K562 (cell line): ENCODE measurements around the gene CDK14. TPM values are rescaled to one million over a fixed set of nuclear protein-coding genes. Genes with fewer than 3 reads are reported as not detected.

Experiments used
- ATAC-seq: fragments of 200-7000 bp; cut with Tn5 transposase; 3 replicates; pipeline ENCODE4 v1.9.1; 2020; ENCODE audit warnings: moderate library complexity
- BruUV-seq: library from RNA; stranded (reverse); fragments of 400-500 nt; replicated peaks from 2 replicates; lab custom pipeline; 2021; lab: Mats Ljungman, UMichigan
- CTCF ChIA-PET: fragments of 300-600 bp; formaldehyde crosslinking; extraction: SDS; loops from one replicate; lab custom pipeline; 2021; ENCODE audit warnings: low intra/inter-chr PET ratio; lab: Yijun Ruan, JAX
- POLR2A ChIA-PET: fragments of 300-600, 350-650 bp; sonication (Branson Sonifier 250); formaldehyde crosslinking; extraction: SDS; loops from one replicate; lab custom pipeline; 2021; ENCODE audit warnings: antibody characterized with exemption, inconsistent platforms; lab: Yijun Ruan, JAX
- DNase-seq, 4 experiments: peaks; one replicate each; pipeline versions ENCODE4 v3.0.0 to v3.0.0-alpha.2; 2011 to 2018; ENCODE audit warnings: low spot score in 3 of 4, mixed read lengths in 3 of 4; ENCODE audit errors: extremely low read depth in 1 of 4
- FAIRE-seq: peaks from 2 replicates; lab custom pipeline; 2011; peaks lifted over from hg19 to GRCh38; lab: Jason Lieb, UNC
- H2AFZ ChIP-seq: 2 replicates; pipeline ENCODE4 v1.6.0; 2011; ENCODE audit warnings: low read depth, low read length, control low read depth, inconsistent platforms
- H3K27ac ChIP-seq: fragments of 200-600 bp; 3 replicates; pipeline ENCODE4 v1.8.0; 2011; ENCODE audit warnings: low read depth, mild to moderate bottlenecking, control low read depth, inconsistent platforms, low read length, moderate library complexity, mixed read lengths; ENCODE audit errors: extremely low read depth
- H3K27me3 ChIP-seq, 2 experiments: fragments of 300-600 bp in 1 of 2; 2 replicates in 1 of 2; 3 replicates in 1 of 2; pipeline versions ENCODE4 v1.6.0 to v1.8.0; 2011; ENCODE audit warnings: inconsistent platforms in 2 of 2, low read length in 2 of 2, mild to moderate bottlenecking in 1 of 2, mixed read lengths in 1 of 2, moderate library complexity in 1 of 2; ENCODE audit not compliant: control insufficient read depth in 2 of 2, insufficient read depth in 2 of 2
- H3K36me3 ChIP-seq: fragments of 300-600 bp; 3 replicates; pipeline ENCODE4 v1.8.0; 2011; ENCODE audit warnings: mild to moderate bottlenecking, low read length, inconsistent platforms; ENCODE audit not compliant: control insufficient read depth, insufficient read depth
- H3K4me1 ChIP-seq, 2 experiments: fragments of 200-600 bp in 1 of 2; replicated peaks in 1 of 2; 2 replicates in 1 of 2; 3 replicates in 1 of 2; pipeline versions ENCODE4 v1.5.1 to v1.8.0; 2011; ENCODE audit warnings: inconsistent platforms in 2 of 2, low read length in 2 of 2, mild to moderate bottlenecking in 1 of 2, mixed read lengths in 1 of 2, moderate library complexity in 1 of 2; ENCODE audit not compliant: control insufficient read depth in 2 of 2, insufficient read depth in 2 of 2
- H3K4me2 ChIP-seq: 2 replicates; pipeline ENCODE4 v1.6.1; 2011; ENCODE audit warnings: low read length, control low read depth, inconsistent platforms, mixed read lengths; ENCODE audit not compliant: insufficient read depth
- H3K4me3 ChIP-seq: fragments of 200-600 bp; sonication (generic), shearing (Covaris generic); 2 replicates; pipeline ENCODE4 v1.5.1; 2016; ENCODE audit warnings: control low read depth, inconsistent platforms
- H3K79me2 ChIP-seq: fragments of 200-600 bp; 3 replicates; pipeline ENCODE4 v1.8.0; 2011; ENCODE audit warnings: low read length, inconsistent platforms; ENCODE audit not compliant: control insufficient read depth, insufficient read depth
- H3K9ac ChIP-seq, 2 experiments: 2 replicates each; pipeline versions ENCODE4 v1.6.0 to v1.6.1; 2011; ENCODE audit warnings: low read depth in 2 of 2, low read length in 2 of 2, control low read depth in 1 of 2, inconsistent platforms in 1 of 2, mild to moderate bottlenecking in 1 of 2, mixed read lengths in 1 of 2; ENCODE audit not compliant: insufficient read depth in 1 of 2
- H3K9me1 ChIP-seq: one replicate; pipeline ENCODE4 v1.6.0; 2011; ENCODE audit warnings: inconsistent platforms, mild to moderate bottlenecking, low read length, moderate library complexity; ENCODE audit not compliant: control insufficient read depth, insufficient read depth
- H3K9me3 ChIP-seq: replicated peaks from 2 replicates; pipeline ENCODE4 v1.5.1; 2011; ENCODE audit warnings: low read depth, low read length, inconsistent platforms; ENCODE audit not compliant: control insufficient read depth, insufficient read depth
- H4K20me1 ChIP-seq: replicated peaks from 2 replicates; pipeline ENCODE4 v1.6.1; 2011; ENCODE audit warnings: low read length, inconsistent platforms, mixed read lengths; ENCODE audit not compliant: control insufficient read depth, insufficient read depth
- AFF1 ChIP-seq, 2 experiments: fragments of 450-650 bp; IDR thresholded peaks; 2 replicates each; pipeline ENCODE4 v1.6.1; 2018; ENCODE audit warnings: mild to moderate bottlenecking in 2 of 2, low read depth in 1 of 2; ENCODE audit not compliant: partially characterized antibody in 2 of 2
- ARNT ChIP-seq, 2 experiments: fragments of 450-650 bp; IDR thresholded peaks; 2 replicates each; pipeline ENCODE4 v1.6.1; 2016; ENCODE audit warnings: mild to moderate bottlenecking in 1 of 2
- CBX1 ChIP-seq: sonication (generic); IDR thresholded peaks from 2 replicates; pipeline ENCODE4 v1.6.1; 2016; ENCODE audit warnings: antibody characterized with exemption, low read depth, mild to moderate bottlenecking
- CCNT2 ChIP-seq: IDR thresholded peaks from 2 replicates; pipeline ENCODE4 v1.6.1; 2011; ENCODE audit warnings: borderline replicate concordance, low read depth, mild to moderate bottlenecking, moderate library complexity, mixed read lengths, low read length; ENCODE audit not compliant: insufficient read length; ENCODE audit errors: extremely low read depth
- FOXP4 ChIP-seq: sonication (generic); formaldehyde crosslinking; IDR thresholded peaks from 2 replicates; pipeline ENCODE4 v1.8.0; 2022; ENCODE audit warnings: mild to moderate bottlenecking, missing genetic modification reagents, borderline replicate concordance
- HDGF ChIP-seq: fragments of 450-650 bp; IDR thresholded peaks from 2 replicates; pipeline ENCODE4 v1.6.1; 2016
- HNRNPL ChIP-seq: fragments of 200-400 bp; formaldehyde crosslinking; IDR thresholded peaks from 2 replicates; pipeline ENCODE4 v1.6.1; 2017; ENCODE audit warnings: low read depth, mild to moderate bottlenecking, low read length
- IRF2 ChIP-seq: sonication (generic); formaldehyde crosslinking; IDR thresholded peaks from 2 replicates; pipeline ENCODE4 v1.8.1; 2022; ENCODE audit warnings: mild to moderate bottlenecking, missing genetic modification reagents
- KDM1A ChIP-seq, 2 experiments: fragments of 450-650 bp; IDR thresholded peaks; 2 replicates each; pipeline ENCODE4 v1.6.1; 2016; ENCODE audit warnings: mild to moderate bottlenecking in 2 of 2
- POLR2AphosphoS5 ChIP-seq: IDR thresholded peaks from 2 replicates; pipeline ENCODE4 v1.6.1; 2011; ENCODE audit warnings: mild to moderate bottlenecking, low read depth, low read length, moderate library complexity; ENCODE audit not compliant: control insufficient read depth, insufficient read depth
- ZNF133 ChIP-seq: fragments of 250-450 bp; sonication (Bioruptor Pico); IDR thresholded peaks from 2 replicates; pipeline ENCODE4 v1.4.0; 2020; ENCODE audit warnings: mild to moderate bottlenecking
- WGBS: fragments of 100-300 bp; shearing (Covaris generic); methylation state at CpG from one replicate; pipeline ENCODE4 v1.1.6; 2016; ENCODE audit warnings: low coverage, mixed read lengths; ENCODE audit not compliant: insufficient coverage; ENCODE audit errors: missing lambda C conversion rate; 5-methylcytosine and 5-hydroxymethylcytosine counted together
- in situ Hi-C: fragments of 300-500 bp; cut with MboI; formaldehyde crosslinking; loops from 4 replicates; pipeline ENCODE4 v1.15.0; 2018; ENCODE audit warnings: inconsistent platforms, mixed read lengths
- intact Hi-C: fragments of 100-400 bp; cut with micrococcal nuclease; formaldehyde crosslinking; loops from 2 replicates; pipeline ENCODE4 v1.14.2; 2022
- polyA plus RNA-seq, 8 experiments: library from polyadenylated mRNA; depleted of rRNA in 4 of 8; stranded (reverse) in 5 of 8; unstranded in 3 of 8; fragments of >200 nt; fragmentation: Nextera tagmentation in 2 of 8; fragmentation: Illumina TruSeq in 1 of 8; extraction: Ambion mirVana in 2 of 8; extraction: Trizol in 1 of 8; gene quantifications; 2 replicates each; pipeline versions ENCODE4 v1.2.1 to v1.2.3, GENCODE V29; 2011 to 2014; ENCODE audit warnings: inconsistent platforms in 1 of 8, missing spikeins in 1 of 8
- total RNA-seq, 7 experiments: library from RNA; depleted of rRNA in 6 of 7; stranded (reverse); fragments of >200 nt in 6 of 7; fragmentation: Illumina TruSeq in 2 of 7; extraction: Trizol in 2 of 7; gene quantifications; 2 replicates each; pipeline versions ENCODE4 v1.2.1 to v1.2.3, GENCODE V29; 2011 to 2021; ENCODE audit warnings: low replicate concordance in 1 of 7

The CDK14 gene
- total and polyA plus RNA-seq, 9 of the 15 experiments (the other 6 are each of a cell fraction or from before 2014, with no cell fraction given) = 0.03 to 0.91 (median 0.16) TPM

GRCh38 chr7:90910136-90910535, 314.0 kb downstream of the CDK14 start:
- FAIRE-seq (no peak), DNase-seq (no peak), ATAC-seq (no peak)
- Histone ChIP-seq H3K9me1 (no peaks in the 10 kb centered on the region), H3K4me1 (no peaks in the 10 kb centered on the region), H3K9me3 (no peaks in the 10 kb centered on the region), H4K20me1 (no peaks in the 10 kb centered on the region), H3K27ac (no peak overlapping the region), H3K27me3 (no peaks in the 10 kb centered on the region), H3K4me2 (no peak overlapping the region), H2AFZ (no peak overlapping the region), H3K4me3 (no peak overlapping the region), H3K36me3 (no peaks in the 10 kb centered on the region), H3K79me2 (no peaks in the 10 kb centered on the region), H3K9ac (no peak overlapping the region)
- no TSS peak for BruUV-seq
- TF ChIP-seq HDGF (no peak), HNRNPL (no peak), IRF2 (CRISPR knock-in tag) (no peak), FOXP4 (CRISPR knock-in tag) (no peak), AFF1 (IDR thresholded peaks at IDR 0.05; ENCODE audit: low read depth in 1 of 2, partially characterized antibody in 2 of 2) (no peak), ARNT (IDR thresholded peaks at IDR 0.05) (no peak), CBX1 (no peak), ZNF133 (CRISPR knock-in tag) (no peak), CCNT2 (no peak), KDM1A (IDR thresholded peaks at IDR 0.05) (no peak), POLR2AphosphoS5 (no peak)
- in situ Hi-C loops (no loop called here), intact Hi-C loops (no loop called here)
- ChIA-PET CTCF (no interaction called here), POLR2A (no interaction called here)
- 7% methylated on average over 4 of the region's 4 CpGs for WGBS
